Effector memory CD4-positive, alpha-beta T cell (primary cell): ENCODE measurements around the gene WDR70.

Source experiments
- DNase-seq, 3 donors: peaks; one replicate each; pipeline ENCODE4 v3.0.0-alpha.2; 2020
- H3K27ac ChIP-seq: 2 replicates; pipeline ENCODE4 v1.7.0; 2013; ENCODE audit warnings: mild to moderate bottlenecking, low read length, moderate library complexity; ENCODE audit not compliant: insufficient read depth, poor library complexity, severe bottlenecking
- H3K27me3 ChIP-seq: replicated peaks from 2 replicates; pipeline ENCODE4 v1.7.0; 2013; ENCODE audit warnings: mild to moderate bottlenecking, low read length; ENCODE audit not compliant: insufficient read depth, control insufficient read depth, poor library complexity, severe bottlenecking
- H3K36me3 ChIP-seq: 2 replicates; pipeline ENCODE4 v1.7.0; 2013; ENCODE audit warnings: mild to moderate bottlenecking, low read length, moderate library complexity; ENCODE audit not compliant: control insufficient read depth, insufficient read depth
- H3K4me1 ChIP-seq: 2 replicates; pipeline ENCODE4 v1.7.0; 2013; ENCODE audit warnings: low read length, mild to moderate bottlenecking; ENCODE audit not compliant: control insufficient read depth, insufficient read depth, poor library complexity, severe bottlenecking
- H3K4me3 ChIP-seq: 2 replicates; pipeline ENCODE4 v1.7.0; 2013; ENCODE audit warnings: low read length, low read depth, mild to moderate bottlenecking; ENCODE audit not compliant: insufficient read depth, poor library complexity, severe bottlenecking
- H3K9me3 ChIP-seq: 2 replicates; pipeline ENCODE4 v1.7.0; 2013; ENCODE audit warnings: mild to moderate bottlenecking, low read length, moderate library complexity; ENCODE audit not compliant: control insufficient read depth

Gene WDR70

DNA sequence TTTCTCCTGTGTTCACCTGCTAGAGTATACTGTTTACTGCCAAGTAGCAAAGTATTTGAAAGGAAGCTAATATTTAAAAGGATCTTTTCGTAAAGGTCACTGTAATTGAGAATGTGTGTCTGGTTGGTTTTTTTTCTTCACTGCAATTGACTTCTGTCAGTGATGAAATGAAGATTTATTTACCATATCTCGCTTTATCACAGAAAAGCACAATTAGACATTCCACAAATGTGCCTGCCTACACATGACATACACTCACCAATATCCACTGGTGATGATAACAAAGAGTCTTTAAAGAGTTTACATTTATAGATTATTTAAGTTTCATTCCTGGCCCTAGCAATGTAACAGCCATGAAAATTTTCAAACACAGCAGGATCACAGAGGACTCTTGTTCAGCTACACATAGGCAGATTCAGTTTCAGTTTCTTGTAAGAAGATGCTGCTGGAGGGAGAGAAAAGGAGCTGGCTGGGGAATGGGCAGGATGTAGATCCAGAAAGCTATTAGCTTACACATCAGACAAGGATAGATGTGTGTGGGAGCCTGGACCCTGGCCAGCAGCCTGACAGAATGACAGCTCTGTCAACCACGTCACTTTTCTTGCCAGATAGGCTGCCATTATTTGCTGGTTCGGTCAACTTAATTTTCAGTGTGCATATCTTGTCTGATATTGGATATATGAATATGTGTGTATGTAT, 356.7 kb downstream of the WDR70 start:
- DNase-seq, result no peak
- Histone ChIP-seq H3K4me1 (no peaks in the 10 kb centered on the region), H3K27me3 (no peaks in the 10 kb centered on the region), H3K9me3 (no peaks in the 10 kb centered on the region), H3K36me3 (peaks cover 3% of the 10 kb centered on the region), H3K4me3 (no peak overlapping the region), H3K27ac (no peak overlapping the region)

DNA sequence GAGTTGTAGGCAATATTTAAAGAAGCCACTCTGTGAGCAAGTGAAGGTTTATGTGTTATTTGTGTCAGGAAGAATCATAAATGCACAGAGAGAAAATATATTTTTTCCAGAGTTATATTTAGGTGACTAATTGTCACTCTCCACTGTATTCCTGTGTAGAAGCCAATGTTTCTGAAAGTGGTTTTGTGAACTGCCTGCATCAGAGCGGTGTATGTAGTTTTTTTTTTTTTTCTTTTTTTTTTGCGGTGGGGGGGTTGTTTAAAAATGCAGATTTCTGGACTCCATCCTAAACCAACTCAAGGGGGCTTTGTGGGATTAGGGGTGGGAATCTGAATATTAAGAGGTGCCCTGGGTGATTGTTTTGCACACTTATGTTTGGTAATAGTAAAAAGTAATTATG, 357.3 kb downstream of the WDR70 start:
- H3K4me3 ChIP-seq, result no peak overlapping the region
- no peaks in the 10 kb centered on the region for H3K9me3 ChIP-seq
- no peak overlapping the region for H3K27ac ChIP-seq
- no peaks in the 10 kb centered on the region for H3K4me1 ChIP-seq
- H3K36me3 ChIP-seq, result peaks cover 3% of the 10 kb centered on the region
- no peaks in the 10 kb centered on the region for H3K27me3 ChIP-seq
- no peak for DNase-seq

DNA sequence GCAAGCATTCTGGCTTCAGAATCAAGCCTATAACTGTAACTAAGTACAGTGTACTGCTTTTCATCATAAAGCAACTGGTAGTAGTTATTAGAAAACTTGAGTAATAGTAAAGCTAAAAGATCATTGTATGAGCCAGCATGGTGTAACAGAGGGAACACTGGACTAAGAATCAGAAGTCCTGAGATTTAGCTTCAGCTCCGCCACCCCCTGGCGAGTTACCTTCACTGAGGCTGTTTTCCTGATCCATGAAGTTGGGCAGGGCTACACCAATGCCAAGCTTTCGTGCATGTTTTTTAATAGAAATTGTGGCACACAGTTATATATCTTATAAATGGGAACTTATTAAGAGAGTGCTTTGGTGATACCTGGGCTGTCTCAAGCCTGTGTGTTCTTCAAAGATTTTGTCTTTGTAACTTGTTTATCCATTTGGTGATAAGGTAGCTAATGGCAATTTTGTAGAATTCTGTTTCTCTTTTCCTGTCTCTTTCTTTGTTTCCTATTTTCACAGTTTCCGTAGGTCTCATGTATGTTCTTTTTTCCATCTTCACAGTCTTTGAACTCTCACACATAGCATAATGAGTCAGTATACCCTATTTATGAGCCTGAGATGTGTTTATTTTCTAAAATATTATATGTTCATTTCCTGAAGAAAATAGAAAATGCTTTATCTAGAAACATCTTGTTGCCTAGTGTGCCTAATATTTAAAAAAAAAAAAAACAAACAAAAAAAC, 358.4 kb downstream of the WDR70 start:
- Histone ChIP-seq H3K27ac (no peak overlapping the region), H3K4me3 (no peak overlapping the region), H3K27me3 (no peaks in the 10 kb centered on the region), H3K36me3 (peaks cover 3% of the 10 kb centered on the region), H3K4me1 (no peaks in the 10 kb centered on the region), H3K9me3 (no peaks in the 10 kb centered on the region)
- no peak for DNase-seq

DNA sequence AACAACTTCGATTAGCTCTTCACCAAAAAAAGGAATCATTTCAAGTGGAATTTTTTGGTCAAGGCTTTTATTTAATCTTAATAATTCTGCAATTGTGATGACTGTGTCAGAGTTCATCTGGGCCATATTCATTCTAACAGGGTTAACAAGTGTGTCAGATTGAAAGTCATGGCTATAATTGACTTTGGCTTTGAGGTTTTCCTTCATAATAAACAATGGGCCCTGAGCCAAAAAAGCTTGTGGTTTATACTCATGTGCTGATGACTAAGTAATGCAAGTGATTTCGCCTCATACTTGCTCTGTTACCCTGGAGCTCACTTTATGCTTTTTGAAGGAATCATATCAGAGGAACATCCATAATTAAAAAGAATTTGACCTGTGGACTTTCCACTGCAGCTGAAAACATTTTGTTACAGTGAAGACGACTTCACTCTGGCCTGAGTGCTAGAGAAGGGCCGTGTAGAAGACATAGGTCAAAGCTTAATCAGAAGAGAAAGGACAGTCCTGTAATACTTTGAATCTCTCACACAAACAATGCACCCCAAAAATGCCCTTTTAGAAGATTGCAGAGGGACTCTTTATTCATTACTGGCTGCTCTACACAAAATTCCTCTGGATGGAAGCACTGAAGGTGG, 359.1 kb downstream of the WDR70 start:
- no peak for DNase-seq
- no peak overlapping the region for H3K4me3 ChIP-seq
- no peaks in the 10 kb centered on the region for H3K27me3 ChIP-seq
- no peak overlapping the region for H3K27ac ChIP-seq
- no peaks in the 10 kb centered on the region for H3K4me1 ChIP-seq
- no peaks in the 10 kb centered on the region for H3K9me3 ChIP-seq
- peaks cover 3% of the 10 kb centered on the region for H3K36me3 ChIP-seq

DNA sequence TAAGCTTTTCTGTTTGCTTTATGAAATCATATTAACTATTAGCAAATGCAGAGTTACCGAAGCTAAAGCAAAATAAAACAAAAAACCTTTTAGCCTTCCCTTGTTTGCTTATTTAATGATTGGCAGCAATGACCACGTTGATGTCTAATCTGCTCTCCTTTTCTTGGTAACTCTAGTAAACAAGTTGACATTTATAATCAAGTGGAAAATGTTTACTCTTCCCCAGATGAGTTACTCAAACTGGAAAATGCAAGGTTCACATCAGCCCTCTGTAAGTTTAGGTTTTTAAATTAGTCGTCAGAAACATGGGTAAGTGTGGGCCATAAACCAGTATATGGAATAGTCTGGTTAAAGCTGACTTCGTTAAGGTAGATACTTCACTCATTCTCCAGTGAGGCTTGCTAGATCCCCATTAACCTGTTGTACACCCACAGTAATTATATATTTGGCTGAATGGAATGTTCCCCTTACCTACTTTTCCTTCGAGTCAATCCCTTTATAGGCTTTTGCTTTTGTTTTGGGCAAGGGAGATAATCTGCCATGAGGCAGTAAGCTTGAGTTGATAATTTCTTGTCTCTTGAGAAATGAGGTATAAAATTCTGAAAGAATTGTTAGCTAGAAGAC, 359.9 kb downstream of the WDR70 start:
- Histone ChIP-seq H3K4me3 (no peak overlapping the region), H3K27me3 (no peaks in the 10 kb centered on the region), H3K9me3 (no peaks in the 10 kb centered on the region), H3K4me1 (no peaks in the 10 kb centered on the region), H3K36me3 (peaks cover 3% of the 10 kb centered on the region), H3K27ac (no peak overlapping the region)
- DNase-seq, result no peak

DNA sequence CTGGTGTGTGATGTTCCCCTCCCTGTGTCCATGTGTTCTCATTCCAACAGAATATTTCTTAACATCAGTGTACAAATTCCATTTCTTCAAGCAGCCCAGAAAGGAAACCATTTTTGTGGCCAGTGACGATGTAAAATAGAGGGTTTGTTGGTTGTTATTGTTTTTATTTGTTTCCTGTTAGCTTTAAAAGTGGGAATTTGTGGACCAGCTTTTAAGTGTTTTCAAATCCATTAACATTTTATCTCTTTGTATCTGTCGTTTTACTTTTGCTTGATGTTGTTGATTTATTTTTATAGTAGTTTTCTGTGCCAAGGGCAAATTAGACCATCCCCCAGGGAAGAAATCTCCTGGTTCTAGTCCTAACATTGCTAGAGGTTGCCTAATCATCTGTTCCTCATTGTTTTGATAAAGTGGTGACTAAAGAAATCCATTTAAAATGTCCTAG, 360.7 kb downstream of the WDR70 start:
- no peak overlapping the region for H3K27ac ChIP-seq
- H3K4me1 ChIP-seq, result no peaks in the 10 kb centered on the region
- H3K9me3 ChIP-seq, result no peaks in the 10 kb centered on the region
- DNase-seq, result no peak
- H3K4me3 ChIP-seq, result no peak overlapping the region
- peaks cover 3% of the 10 kb centered on the region for H3K36me3 ChIP-seq
- H3K27me3 ChIP-seq, result no peaks in the 10 kb centered on the region

DNA sequence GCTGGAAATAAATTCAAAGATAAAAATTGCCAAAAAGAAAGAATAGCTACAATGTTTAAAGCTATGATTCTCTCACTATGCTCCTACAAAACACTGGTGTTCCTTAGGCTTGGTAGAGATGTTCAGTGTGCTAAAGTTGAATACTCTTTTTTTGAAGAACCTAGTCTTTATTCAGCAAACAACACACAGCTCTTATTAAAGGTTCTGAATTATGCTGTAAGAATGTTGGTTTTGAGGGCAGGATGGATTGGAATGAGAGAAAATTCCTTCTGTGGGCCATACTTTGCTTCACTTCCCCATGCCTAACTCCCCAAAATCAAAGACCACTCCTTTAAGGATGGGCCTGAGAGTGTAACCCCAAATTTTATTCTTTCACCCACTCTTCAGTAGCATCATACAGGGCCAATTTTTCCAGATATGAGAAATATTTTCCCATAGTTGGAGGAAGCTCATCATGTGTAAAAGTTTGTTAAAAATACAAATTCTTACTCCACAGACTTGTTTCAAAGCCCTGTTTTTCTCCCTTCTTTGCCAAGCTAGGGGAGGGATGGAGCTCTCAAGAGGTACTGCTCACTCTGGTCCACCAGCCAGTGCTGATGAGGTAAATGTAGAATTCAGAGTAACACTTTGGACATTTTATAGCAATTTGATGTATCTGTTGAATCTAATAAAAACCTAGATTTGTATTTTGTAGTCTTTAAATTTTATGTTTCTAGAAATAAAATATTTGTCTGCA, 361.4 kb downstream of the WDR70 start:
- DNase-seq, result no peak
- peaks cover 3% of the 10 kb centered on the region for H3K36me3 ChIP-seq
- H3K4me1 ChIP-seq, result no peaks in the 10 kb centered on the region
- no peak overlapping the region for H3K4me3 ChIP-seq
- H3K27ac ChIP-seq, result no peak overlapping the region
- H3K27me3 ChIP-seq, result no peaks in the 10 kb centered on the region
- no peaks in the 10 kb centered on the region for H3K9me3 ChIP-seq

DNA sequence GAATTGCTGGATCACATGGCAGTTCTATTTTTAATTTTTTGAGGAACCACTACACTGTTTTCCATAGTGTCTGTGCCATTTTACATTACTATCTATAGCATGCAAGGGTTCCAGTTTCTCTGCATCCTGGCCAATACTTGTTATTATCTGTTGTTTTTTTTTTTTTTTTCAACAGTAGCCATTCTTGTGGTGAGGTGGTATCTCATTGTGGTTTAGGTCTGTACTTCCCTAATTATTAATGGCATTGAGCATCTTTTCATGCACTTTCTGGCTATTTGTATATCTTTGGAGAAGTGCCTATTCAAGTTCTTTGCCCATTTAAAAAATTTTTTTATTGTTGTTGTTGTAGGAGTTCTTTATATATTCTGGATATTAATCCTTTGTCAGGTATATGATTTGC, 363.0 kb downstream of the WDR70 start:
- Histone ChIP-seq H3K9me3 (no peaks in the 10 kb centered on the region), H3K27ac (no peak overlapping the region), H3K36me3 (peaks cover 3% of the 10 kb centered on the region), H3K4me3 (no peak overlapping the region), H3K4me1 (no peaks in the 10 kb centered on the region), H3K27me3 (no peaks in the 10 kb centered on the region)
- no peak for DNase-seq

DNA sequence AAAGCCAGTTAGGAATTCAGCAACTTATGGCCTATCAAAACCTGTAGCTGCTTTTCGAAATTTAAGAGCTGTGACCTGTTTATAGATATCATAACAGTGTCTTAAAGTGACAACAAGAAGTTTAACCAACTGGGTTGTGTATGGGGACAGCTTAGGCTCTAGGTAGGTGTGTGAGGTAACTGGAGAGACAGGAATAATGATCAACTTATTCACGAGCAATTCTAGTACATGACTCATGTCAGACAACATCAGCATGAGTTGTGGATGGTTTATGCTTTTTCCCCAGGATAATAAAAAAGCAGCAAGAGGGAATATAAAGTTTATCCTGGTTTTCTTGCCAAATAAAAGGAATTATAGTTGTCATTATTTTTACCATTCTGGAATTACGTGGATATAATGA, 372.1 kb downstream of the WDR70 start:
- H3K27me3 ChIP-seq, result no peaks in the 10 kb centered on the region
- no peak overlapping the region for H3K4me3 ChIP-seq
- H3K4me1 ChIP-seq, result no peaks in the 10 kb centered on the region
- H3K36me3 ChIP-seq, result peaks cover 7% of the 10 kb centered on the region
- H3K9me3 ChIP-seq, result no peaks in the 10 kb centered on the region
- no peak overlapping the region for H3K27ac ChIP-seq
- DNase-seq, result no peak
